OCI-LY1 (cell line): ENCODE results near the gene MRPL52.

Experiments
- EZH2 ChIP-seq: fragments of 200-600 bp; sonication (generic), shearing (Covaris generic); IDR thresholded peaks from 2 replicates; pipeline ENCODE4 v1.8.0; 2017; ENCODE audit warnings: borderline replicate concordance, mixed run types, mild to moderate bottlenecking, antibody characterized with exemption, low read length, moderate library complexity, mixed read lengths
- TF ChIP-seq, protein P1 (sequence below): fragments of 200-600 bp; sonication (generic), shearing (Covaris generic); IDR thresholded peaks from 2 replicates; pipeline ENCODE4 v1.5.1; 2017; ENCODE audit warnings: mild to moderate bottlenecking, antibody characterized with exemption, low read length, moderate library complexity, mixed read lengths

DNA sequence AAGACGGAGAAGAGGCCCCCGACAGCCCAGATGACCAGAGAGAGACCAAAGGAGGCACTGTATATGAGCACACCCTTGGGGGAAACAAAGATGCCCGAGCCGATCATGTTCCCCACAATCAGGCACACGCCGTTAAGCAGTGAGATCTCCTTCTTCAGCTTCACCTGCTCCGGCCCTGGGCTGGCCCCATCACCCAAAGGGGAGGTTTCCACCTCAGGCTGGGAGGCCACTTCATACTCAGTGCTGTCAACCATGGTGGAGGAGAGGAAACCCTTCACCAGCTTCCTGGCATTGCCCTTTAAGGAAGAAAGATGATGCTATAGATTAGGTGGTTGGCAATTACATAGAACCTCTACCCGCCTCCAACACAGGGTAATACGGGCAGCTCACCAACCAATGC lies 16.5 kb upstream of the MRPL52 start:
- TF ChIP-seq, protein P1, sequence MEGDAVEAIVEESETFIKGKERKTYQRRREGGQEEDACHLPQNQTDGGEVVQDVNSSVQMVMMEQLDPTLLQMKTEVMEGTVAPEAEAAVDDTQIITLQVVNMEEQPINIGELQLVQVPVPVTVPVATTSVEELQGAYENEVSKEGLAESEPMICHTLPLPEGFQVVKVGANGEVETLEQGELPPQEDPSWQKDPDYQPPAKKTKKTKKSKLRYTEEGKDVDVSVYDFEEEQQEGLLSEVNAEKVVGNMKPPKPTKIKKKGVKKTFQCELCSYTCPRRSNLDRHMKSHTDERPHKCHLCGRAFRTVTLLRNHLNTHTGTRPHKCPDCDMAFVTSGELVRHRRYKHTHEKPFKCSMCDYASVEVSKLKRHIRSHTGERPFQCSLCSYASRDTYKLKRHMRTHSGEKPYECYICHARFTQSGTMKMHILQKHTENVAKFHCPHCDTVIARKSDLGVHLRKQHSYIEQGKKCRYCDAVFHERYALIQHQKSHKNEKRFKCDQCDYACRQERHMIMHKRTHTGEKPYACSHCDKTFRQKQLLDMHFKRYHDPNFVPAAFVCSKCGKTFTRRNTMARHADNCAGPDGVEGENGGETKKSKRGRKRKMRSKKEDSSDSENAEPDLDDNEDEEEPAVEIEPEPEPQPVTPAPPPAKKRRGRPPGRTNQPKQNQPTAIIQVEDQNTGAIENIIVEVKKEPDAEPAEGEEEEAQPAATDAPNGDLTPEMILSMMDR = no peak
- no peak for TF ChIP-seq EZH2
